Uterus (tissue), 4 donors: ENCODE results near the gene RESF1. TPM values are rescaled to one million over a fixed set of nuclear protein-coding genes. Genes with fewer than 3 reads are reported as not detected.
"Not testable (repeated sequence)": the region's sequence is repeated elsewhere in the genome, so short reads cannot be mapped to it uniquely, and the experiment has no call there.

ENCODE experiments used
- DNase-seq, 2 donors: peaks; one replicate each; pipeline ENCODE4 v3.0.0-alpha.2; 2019 to 2020
- H3K27ac ChIP-seq, 2 donors: fragments of 200-600 bp; sonication (generic); 1 replicate in 1 of 2; 2 replicates in 1 of 2; pipeline ENCODE4 v1.5.1; 2016 to 2018
- H3K27me3 ChIP-seq, 2 donors: fragments of 200-600 bp; sonication (generic); one replicate each; pipeline ENCODE4 v1.5.1; 2018 to 2019; ENCODE audit warnings: control low read depth in 1 of 2
- H3K36me3 ChIP-seq, 2 donors: fragments of 200-600 bp; sonication (generic); one replicate each; pipeline ENCODE4 v1.5.1; 2019; ENCODE audit warnings: control low read depth in 1 of 2
- H3K4me1 ChIP-seq, 2 donors: fragments of 200-600 bp; sonication (generic); one replicate each; pipeline ENCODE4 v1.5.1; 2018 to 2019; ENCODE audit warnings: control low read depth in 1 of 2
- H3K4me3 ChIP-seq, 2 donors: fragments of 200-600 bp; sonication (generic); 1 replicate in 1 of 2; 2 replicates in 1 of 2; pipeline ENCODE4 v1.5.1; 2018 to 2019; ENCODE audit warnings: mild to moderate bottlenecking in 1 of 2
- H3K9me3 ChIP-seq, 2 donors: fragments of 200-600 bp; sonication (generic); one replicate each; pipeline ENCODE4 v1.5.1; 2019; ENCODE audit warnings: control low read depth in 1 of 2
- CTCF ChIP-seq, 4 experiments: fragments of 200-600 bp in 2 of 4; fragments of 450-650 bp in 2 of 4; sonication (generic) in 2 of 4; IDR thresholded peaks; one replicate each; pipeline ENCODE4 v1.5.1; 2016 to 2019; ENCODE audit warnings: antibody characterized with exemption in 4 of 4, mild to moderate bottlenecking in 2 of 4, moderate library complexity in 1 of 4
- POLR2A ChIP-seq, 2 donors: fragments of 450-650 bp; IDR thresholded peaks; one replicate each; pipeline ENCODE4 v1.6.1; 2016; ENCODE audit warnings: antibody characterized with exemption in 2 of 2, mild to moderate bottlenecking in 1 of 2, moderate library complexity in 1 of 2
- intact Hi-C: fragments of 100-400 bp; cut with DNase I; formaldehyde crosslinking; loops from one replicate; pipeline ENCODE4 v1.15.1; 2023; ENCODE audit warnings: low total_unique reads
- total RNA-seq, 4 donors: library from RNA; depleted of rRNA in 3 of 4; stranded (reverse); fragments of >200 nt in 3 of 4; gene quantifications; one replicate each; pipeline versions ENCODE4 v1.1.0 to v1.2.4, GENCODE V29; 2014 to 2023
- donor health status: DM: yes; HTN: yes; CAD: no.

The RESF1 gene
- total RNA-seq, 4 donors from 2014 or later = 39.1 to 145 (median 75.6) TPM

GRCh38 chr12:31928246-31929026 lies 30.8 kb upstream of the RESF1 start:
- Histone ChIP-seq H3K36me3 (no peaks in the 10 kb centered on the region), H3K27ac (no peak overlapping the region), H3K9me3 (no peaks in the 10 kb centered on the region), H3K4me1 (no peaks in the 10 kb centered on the region), H3K4me3 (no peak overlapping the region), H3K27me3 (no peaks in the 10 kb centered on the region)
- TF ChIP-seq POLR2A (IDR thresholded peaks at IDR 0.05) = no peak
- TF ChIP-seq CTCF (IDR thresholded peaks at IDR 0.05) = no peak
- intact Hi-C loops = no loop called here
- DNase-seq = no peak

GRCh38 chr12:31929027-31929526 lies 30.1 kb upstream of the RESF1 start:
- no peaks in the 10 kb centered on the region for H3K4me1 ChIP-seq
- no peak for DNase-seq
- no peak overlapping the region for H3K27ac ChIP-seq
- TF ChIP-seq POLR2A (IDR thresholded peaks at IDR 0.05) (no peak), CTCF (IDR thresholded peaks at IDR 0.05) (no peak)
- H3K36me3 ChIP-seq = no peaks in the 10 kb centered on the region
- intact Hi-C loops = no loop called here
- no peaks in the 10 kb centered on the region for H3K27me3 ChIP-seq
- H3K9me3 ChIP-seq = no peaks in the 10 kb centered on the region
- no peak overlapping the region for H3K4me3 ChIP-seq

- Histone ChIP-seq H3K4me1 (no peaks in the 10 kb centered on the region), H3K27me3 (no peaks in the 10 kb centered on the region), H3K4me3 (no peak overlapping the region), H3K27ac (no peak overlapping the region), H3K9me3 (no peaks in the 10 kb centered on the region), H3K36me3 (no peaks in the 10 kb centered on the region)
- intact Hi-C loops = no loop called here
- TF ChIP-seq POLR2A (IDR thresholded peaks at IDR 0.05) (no peak), CTCF (IDR thresholded peaks at IDR 0.05) (no peak)
- no peak for DNase-seq
These were observed 27.2 kb upstream of the RESF1 start for GRCh38 chr12:31931796-31932715.

GRCh38 chr12:31944299-31944698 lies 14.9 kb upstream of the RESF1 start:
- Histone ChIP-seq H3K27ac (no peak overlapping the region), H3K9me3 (no peaks in the 10 kb centered on the region), H3K4me3 (no peak overlapping the region), H3K27me3 (no peaks in the 10 kb centered on the region), H3K36me3 (no peaks in the 10 kb centered on the region), H3K4me1 (no peaks in the 10 kb centered on the region)
- intact Hi-C loops = no loop called here
- TF ChIP-seq POLR2A (IDR thresholded peaks at IDR 0.05) (no peak), CTCF (IDR thresholded peaks at IDR 0.05) (no peak)
- no peak for DNase-seq

GRCh38 chr12:31947971-31948370 lies 11.2 kb upstream of the RESF1 start:
- TF ChIP-seq CTCF (IDR thresholded peaks at IDR 0.05) (no peak), POLR2A (IDR thresholded peaks at IDR 0.05) (no peak)
- H3K27me3 ChIP-seq = no peaks in the 10 kb centered on the region
- H3K27ac ChIP-seq = no peak overlapping the region
- no peaks in the 10 kb centered on the region for H3K36me3 ChIP-seq
- DNase-seq = no peak
- H3K4me3 ChIP-seq = no peak overlapping the region
- no peaks in the 10 kb centered on the region for H3K9me3 ChIP-seq
- intact Hi-C loops = no loop called here
- no peaks in the 10 kb centered on the region for H3K4me1 ChIP-seq

GRCh38 chr12:31948697-31949359 lies 10.4 kb upstream of the RESF1 start:
- intact Hi-C loops, H3K9me3 ChIP-seq, H3K27ac ChIP-seq, H3K36me3 ChIP-seq, H3K4me1 ChIP-seq, H3K4me3 ChIP-seq, H3K27me3 ChIP-seq, DNase-seq: not testable (repeated sequence)
